ENCODE measurements around the gene PNMA8A. TPM values are rescaled to one million over a fixed set of nuclear protein-coding genes. Genes with fewer than 3 reads are reported as not detected.
"Not testable (repeated sequence)": the region's sequence is repeated elsewhere in the genome, so short reads cannot be mapped to it uniquely, and the experiment has no call there.

PNMA8A gene
- total RNA-seq, 1 donor from 2014 or later: 0.53 TPM

- DNase-seq (ENCODE audit: extremely low read depth, low read depth, low spot score): no peak
These were observed 1.7 kb downstream of the PNMA8A start for GRCh38 chr19:46469541-46470185.

- DNase-seq (ENCODE audit: extremely low read depth, low read depth, low spot score): no peak
These were observed 4.7 kb downstream of the PNMA8A start for GRCh38 chr19:46466536-46467196.

- DNase-seq (ENCODE audit: extremely low read depth, low read depth, low spot score): no peak
These were observed 7.8 kb downstream of the PNMA8A start for GRCh38 chr19:46463516-46463915.

- DNase-seq (ENCODE audit: extremely low read depth, low read depth, low spot score): no peak
These were observed 9.8 kb downstream of the PNMA8A start for GRCh38 chr19:46461537-46461936.

- DNase-seq (ENCODE audit: extremely low read depth, low read depth, low spot score): no peak
These were observed 10.4 kb downstream of the PNMA8A start for GRCh38 chr19:46460981-46461380.

- DNase-seq (ENCODE audit: extremely low read depth, low read depth, low spot score): no peak
These were observed 11.3 kb downstream of the PNMA8A start for GRCh38 chr19:46460055-46460454.

GRCh38 chr19:46456930-46457329 is 14.4 kb downstream of the PNMA8A start:
- DNase-seq (ENCODE audit: extremely low read depth, low read depth, low spot score): no peak

GRCh38 chr19:46454244-46454643 is 17.1 kb downstream of the PNMA8A start:
- DNase-seq (ENCODE audit: extremely low read depth, low read depth, low spot score): no peak

- DNase-seq (ENCODE audit: extremely low read depth, low read depth, low spot score): no peak
These were observed 17.7 kb downstream of the PNMA8A start for GRCh38 chr19:46453661-46454060.

- DNase-seq (ENCODE audit: extremely low read depth, low read depth, low spot score): no peak
These were observed 19.2 kb downstream of the PNMA8A start for GRCh38 chr19:46452186-46452585.

- DNase-seq (ENCODE audit: extremely low read depth, low read depth, low spot score): no peak
These were observed 20.0 kb downstream of the PNMA8A start for GRCh38 chr19:46451352-46451751.

- no peak for DNase-seq (ENCODE audit: extremely low read depth, low read depth, low spot score)
These were observed 20.6 kb downstream of the PNMA8A start for GRCh38 chr19:46450737-46451136.

- no peak for DNase-seq (ENCODE audit: extremely low read depth, low read depth, low spot score)
These were observed 22.1 kb downstream of the PNMA8A start for GRCh38 chr19:46449228-46449627.

- DNase-seq (ENCODE audit: extremely low read depth, low read depth, low spot score): no peak
These were observed 22.8 kb downstream of the PNMA8A start for GRCh38 chr19:46448601-46449000.

GRCh38 chr19:46447824-46448223 is 23.5 kb downstream of the PNMA8A start:
- DNase-seq (ENCODE audit: extremely low read depth, low read depth, low spot score): no peak

GRCh38 chr19:46447006-46447405 is 24.4 kb downstream of the PNMA8A start:
- no peak for DNase-seq (ENCODE audit: extremely low read depth, low read depth, low spot score)

- DNase-seq (ENCODE audit: extremely low read depth, low read depth, low spot score): no peak
These were observed 25.3 kb downstream of the PNMA8A start for GRCh38 chr19:46446021-46446420.

- no peak for DNase-seq (ENCODE audit: extremely low read depth, low read depth, low spot score)
These were observed 28.4 kb downstream of the PNMA8A start for GRCh38 chr19:46442808-46443450.

GRCh38 chr19:46441866-46442265 is 29.5 kb downstream of the PNMA8A start:
- no peak for DNase-seq (ENCODE audit: extremely low read depth, low read depth, low spot score)

- DNase-seq (ENCODE audit: extremely low read depth, low read depth, low spot score): not testable (repeated sequence)
These were observed 35.7 kb downstream of the PNMA8A start for GRCh38 chr19:46435689-46436088.

GRCh38 chr19:46435009-46435408 is 36.4 kb downstream of the PNMA8A start:
- DNase-seq (ENCODE audit: extremely low read depth, low read depth, low spot score): no peak

GRCh38 chr19:46433470-46433869 is 37.9 kb downstream of the PNMA8A start:
- not testable (repeated sequence) for DNase-seq (ENCODE audit: extremely low read depth, low read depth, low spot score)

All from glomerular endothelial cell (primary cell).